Measurements from ENCODE around the gene GLI1. TPM values are rescaled to one million over a fixed set of nuclear protein-coding genes. Genes with fewer than 3 reads are reported as not detected.
"Not testable (repeated sequence)": the region's sequence is repeated elsewhere in the genome, so short reads cannot be mapped to it uniquely, and the experiment has no call there.

Gene GLI1
- polyA plus RNA-seq, 1 donor (not counting 4 experiments of a cell fraction or from before 2014, with no cell fraction given) = 1.0 TPM

GRCh38 chr12:57500213-57500612, 40.6 kb downstream of the GLI1 start:
- H3K9me1 ChIP-seq (ENCODE audit: control insufficient read depth, extremely low read depth, insufficient read depth, low read length) = no peaks in the 10 kb centered on the region
- H3K9ac ChIP-seq (ENCODE audit: control insufficient read depth, extremely low read depth, insufficient read depth, low read length) = no peak overlapping the region
- TF ChIP-seq EZH2 (IDR thresholded peaks at IDR 0.05; ENCODE audit: low read length) (no peak), CTCF (optimal IDR thresholded peaks at IDR 0.05 in 1 of 3, IDR thresholded peaks at IDR 0.05 in 1 of 3, conservative IDR thresholded peaks at IDR 0.05 in 1 of 3; ENCODE audit: extremely low read depth in 1 of 3, insufficient read depth in 2 of 3, low read length in 3 of 3) (no peak)
- DNase-seq (ENCODE audit: low read depth, low spot score) (no peak), FAIRE-seq (no peak)
- no peaks in the 10 kb centered on the region for H3K4me1 ChIP-seq (ENCODE audit: control insufficient read depth, extremely low read depth, insufficient read depth, low read length)
- H4K20me1 ChIP-seq (ENCODE audit: control insufficient read depth, extremely low read depth, insufficient read depth, low read length) = no peaks in the 10 kb centered on the region
- dilution Hi-C loops (cut with MboI; ENCODE audit: extremely low pct_ligation_motif_present, low sequenced_read_pairs) = no loop called here
- H3K27ac ChIP-seq (ENCODE audit: control insufficient read depth, insufficient read depth, low read length) = no peak overlapping the region
- no peak overlapping the region for H2AFZ ChIP-seq (ENCODE audit: control insufficient read depth, low read length)
- no peaks in the 10 kb centered on the region for H3K79me2 ChIP-seq (ENCODE audit: control insufficient read depth, insufficient read depth, low read length)
- H3K4me2 ChIP-seq (ENCODE audit: control insufficient read depth, extremely low read depth, insufficient read depth, low read depth, low read length) = no peak overlapping the region
- no peak overlapping the region for H3K4me3 ChIP-seq (ENCODE audit: control insufficient read depth in 2 of 3, extremely low read depth in 1 of 3, insufficient read depth in 2 of 3, low read depth in 1 of 3, low read length in 3 of 3)
- peaks cover 28 to 53% of the 10 kb centered on the region in 2 experiments for H3K36me3 ChIP-seq (ENCODE audit: control insufficient read depth in 2 of 2, extremely low read depth in 1 of 2, insufficient read depth in 2 of 2, low read length in 2 of 2)
- no peaks in the 10 kb centered on the region for H3K9me3 ChIP-seq (ENCODE audit: control insufficient read depth, low read depth, low read length)
- H3K27me3 ChIP-seq (ENCODE audit: control insufficient read depth, extremely low read depth, insufficient read depth, low read length) = no peaks in the 10 kb centered on the region

- DNase-seq (ENCODE audit: low read depth, low spot score); H3K9me3 ChIP-seq (ENCODE audit: control insufficient read depth, low read depth, low read length); H3K4me3 ChIP-seq (ENCODE audit: control insufficient read depth in 2 of 3, extremely low read depth in 1 of 3, insufficient read depth in 2 of 3, low read depth in 1 of 3, low read length in 3 of 3); dilution Hi-C loops (cut with MboI; ENCODE audit: extremely low pct_ligation_motif_present, low sequenced_read_pairs); H3K27ac ChIP-seq (ENCODE audit: control insufficient read depth, insufficient read depth, low read length); H3K4me2 ChIP-seq (ENCODE audit: control insufficient read depth, extremely low read depth, insufficient read depth, low read depth, low read length); H3K9me1 ChIP-seq (ENCODE audit: control insufficient read depth, extremely low read depth, insufficient read depth, low read length); H3K27me3 ChIP-seq (ENCODE audit: control insufficient read depth, extremely low read depth, insufficient read depth, low read length); H2AFZ ChIP-seq (ENCODE audit: control insufficient read depth, low read length); H3K79me2 ChIP-seq (ENCODE audit: control insufficient read depth, insufficient read depth, low read length); H4K20me1 ChIP-seq (ENCODE audit: control insufficient read depth, extremely low read depth, insufficient read depth, low read length); H3K4me1 ChIP-seq (ENCODE audit: control insufficient read depth, extremely low read depth, insufficient read depth, low read length); FAIRE-seq; H3K9ac ChIP-seq (ENCODE audit: control insufficient read depth, extremely low read depth, insufficient read depth, low read length): not testable (repeated sequence)
- H3K36me3 ChIP-seq (ENCODE audit: control insufficient read depth in 2 of 2, extremely low read depth in 1 of 2, insufficient read depth in 2 of 2, low read length in 2 of 2) = peaks cover 29 to 54% of the 10 kb centered on the region in 2 experiments
These were observed 42.9 kb downstream of the GLI1 start for GRCh38 chr12:57502311-57502969.

- H3K9me1 ChIP-seq (ENCODE audit: control insufficient read depth, extremely low read depth, insufficient read depth, low read length); H4K20me1 ChIP-seq (ENCODE audit: control insufficient read depth, extremely low read depth, insufficient read depth, low read length); DNase-seq (ENCODE audit: low read depth, low spot score); H3K4me1 ChIP-seq (ENCODE audit: control insufficient read depth, extremely low read depth, insufficient read depth, low read length); FAIRE-seq; H2AFZ ChIP-seq (ENCODE audit: control insufficient read depth, low read length); H3K4me3 ChIP-seq (ENCODE audit: control insufficient read depth in 2 of 3, extremely low read depth in 1 of 3, insufficient read depth in 2 of 3, low read depth in 1 of 3, low read length in 3 of 3); H3K79me2 ChIP-seq (ENCODE audit: control insufficient read depth, insufficient read depth, low read length); dilution Hi-C loops (cut with MboI; ENCODE audit: extremely low pct_ligation_motif_present, low sequenced_read_pairs); H3K27me3 ChIP-seq (ENCODE audit: control insufficient read depth, extremely low read depth, insufficient read depth, low read length); H3K27ac ChIP-seq (ENCODE audit: control insufficient read depth, insufficient read depth, low read length); H3K9me3 ChIP-seq (ENCODE audit: control insufficient read depth, low read depth, low read length); H3K4me2 ChIP-seq (ENCODE audit: control insufficient read depth, extremely low read depth, insufficient read depth, low read depth, low read length); H3K9ac ChIP-seq (ENCODE audit: control insufficient read depth, extremely low read depth, insufficient read depth, low read length): not testable (repeated sequence)
- peaks cover 8 to 27% of the 10 kb centered on the region in 2 experiments for H3K36me3 ChIP-seq (ENCODE audit: control insufficient read depth in 2 of 2, extremely low read depth in 1 of 2, insufficient read depth in 2 of 2, low read length in 2 of 2)
These were observed 47.0 kb downstream of the GLI1 start for GRCh38 chr12:57506541-57506940.

- dilution Hi-C loops (cut with MboI; ENCODE audit: extremely low pct_ligation_motif_present, low sequenced_read_pairs); H3K4me1 ChIP-seq (ENCODE audit: control insufficient read depth, extremely low read depth, insufficient read depth, low read length); FAIRE-seq; H3K79me2 ChIP-seq (ENCODE audit: control insufficient read depth, insufficient read depth, low read length); H3K4me2 ChIP-seq (ENCODE audit: control insufficient read depth, extremely low read depth, insufficient read depth, low read depth, low read length); DNase-seq (ENCODE audit: low read depth, low spot score); H3K4me3 ChIP-seq (ENCODE audit: control insufficient read depth in 2 of 3, extremely low read depth in 1 of 3, insufficient read depth in 2 of 3, low read depth in 1 of 3, low read length in 3 of 3); H3K9me3 ChIP-seq (ENCODE audit: control insufficient read depth, low read depth, low read length); H3K27me3 ChIP-seq (ENCODE audit: control insufficient read depth, extremely low read depth, insufficient read depth, low read length); H3K27ac ChIP-seq (ENCODE audit: control insufficient read depth, insufficient read depth, low read length); H3K9me1 ChIP-seq (ENCODE audit: control insufficient read depth, extremely low read depth, insufficient read depth, low read length); H4K20me1 ChIP-seq (ENCODE audit: control insufficient read depth, extremely low read depth, insufficient read depth, low read length); H3K9ac ChIP-seq (ENCODE audit: control insufficient read depth, extremely low read depth, insufficient read depth, low read length); H2AFZ ChIP-seq (ENCODE audit: control insufficient read depth, low read length): not testable (repeated sequence)
- peaks cover 14 to 35% of the 10 kb centered on the region in 2 experiments for H3K36me3 ChIP-seq (ENCODE audit: control insufficient read depth in 2 of 2, extremely low read depth in 1 of 2, insufficient read depth in 2 of 2, low read length in 2 of 2)
These were observed 48.2 kb downstream of the GLI1 start for GRCh38 chr12:57507796-57508195.
